Natural killer cell (primary cell): ENCODE data around the gene PPP3R2. TPM values are rescaled to one million over a fixed set of nuclear protein-coding genes. Genes with fewer than 3 reads are reported as not detected.

ENCODE experiments used
- ATAC-seq, 3 donors: fragments of 150-1000 bp in 2 of 3; fragments of 200-7000 bp in 1 of 3; cut with Tn5 transposase; 1 replicate in 1 of 3; 2 replicates in 2 of 3; pipeline ENCODE4 v1.10.0; 2021; ENCODE audit warnings: mild to moderate bottlenecking in 2 of 3, moderate library complexity in 2 of 3
- DNase-seq, 2 donors: peaks; one replicate each; pipeline versions ENCODE4 v3.0.0 to v3.0.0-alpha.2; 2013 to 2021; ENCODE audit warnings: mixed read lengths in 1 of 2
- H3K27ac ChIP-seq: one replicate; pipeline ENCODE4 v1.5.1; 2013; ENCODE audit warnings: mild to moderate bottlenecking, low read length
- H3K27me3 ChIP-seq: one replicate; pipeline ENCODE4 v1.6.1; 2013; ENCODE audit warnings: low read length; ENCODE audit not compliant: control insufficient read depth, insufficient read depth
- H3K36me3 ChIP-seq: one replicate; pipeline ENCODE4 v1.6.1; 2013; ENCODE audit warnings: low read length; ENCODE audit not compliant: control insufficient read depth, insufficient read depth
- H3K4me1 ChIP-seq: one replicate; pipeline ENCODE4 v1.6.1; 2013; ENCODE audit warnings: low read length; ENCODE audit not compliant: control insufficient read depth, insufficient read depth
- H3K4me3 ChIP-seq: one replicate; pipeline ENCODE4 v1.5.1; 2013; ENCODE audit warnings: low read length
- H3K9me3 ChIP-seq: one replicate; pipeline ENCODE4 v1.6.1; 2013; ENCODE audit warnings: low read length; ENCODE audit not compliant: control insufficient read depth, insufficient read depth
- H3K27ac Mint-ChIP-seq, 2 donors: one replicate each; pipeline ENCODE4 v1.8.0; 2022; ENCODE audit warnings: mild to moderate bottlenecking in 2 of 2, mixed read lengths in 2 of 2, moderate library complexity in 1 of 2
- H3K27me3 Mint-ChIP-seq, 2 donors: one replicate each; pipeline ENCODE4 v1.8.0; 2022; ENCODE audit warnings: low read depth in 2 of 2, mixed read lengths in 2 of 2
- H3K36me3 Mint-ChIP-seq: one replicate; pipeline ENCODE4 v1.8.0; 2022; ENCODE audit warnings: mixed read lengths
- H3K4me1 Mint-ChIP-seq, 2 donors: one replicate each; pipeline ENCODE4 v1.8.0; 2022; ENCODE audit warnings: mixed read lengths in 2 of 2
- H3K4me3 Mint-ChIP-seq: one replicate; pipeline ENCODE4 v1.8.0; 2022; ENCODE audit warnings: mild to moderate bottlenecking, moderate library complexity, mixed read lengths
- H3K9me3 Mint-ChIP-seq, 2 donors: one replicate each; pipeline ENCODE4 v1.8.0; 2022; ENCODE audit warnings: mixed read lengths in 2 of 2
- CTCF ChIP-seq: fragments of 200-600 bp; IDR thresholded peaks from one replicate; pipeline ENCODE4 v1.8.0; 2022; ENCODE audit warnings: antibody characterized with exemption
- WGBS: methylation state at CpG from one replicate; pipeline ENCODE4 v1.1.7; 2013; ENCODE audit warnings: missing lambda C conversion rate; ENCODE audit not compliant: insufficient coverage; 5-methylcytosine and 5-hydroxymethylcytosine counted together
- intact Hi-C: fragments of 100-400 bp; cut with micrococcal nuclease; formaldehyde crosslinking; loops from one replicate; pipeline ENCODE4 v1.14.2; 2022
- total RNA-seq, 4 donors: library from RNA; stranded (reverse); fragments of 120-200 nt in 1 of 4; gene quantifications; one replicate each; pipeline versions ENCODE4 v1.2.3 to v1.2.4, GENCODE V29; 2013 to 2022

The PPP3R2 gene
- total RNA-seq, 3 donors from 2014 or later (not counting 1 experiment from before 2014, with no cell fraction given): not detected

DNA sequence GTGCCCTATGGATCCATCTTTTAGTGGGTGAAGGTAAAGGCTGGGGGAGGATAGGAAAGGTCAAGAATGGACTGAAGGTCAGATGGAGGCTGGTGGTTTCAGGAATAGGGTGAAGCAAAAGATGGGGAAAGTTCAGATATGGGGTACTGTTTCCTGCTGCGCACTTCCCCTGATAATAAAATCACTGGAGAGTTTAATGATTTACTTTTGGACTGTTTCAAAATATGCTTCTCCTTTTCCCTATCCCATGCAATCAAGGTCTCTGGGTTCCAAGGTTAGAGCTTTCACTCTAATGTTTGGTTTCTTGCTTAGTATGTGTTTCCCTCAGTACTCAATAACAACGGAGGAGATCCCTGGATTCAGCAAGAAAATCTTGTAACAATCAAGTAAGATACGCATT is 10.8 kb upstream of the PPP3R2 start:
- Mint-ChIP-seq H3K36me3 (no peaks in the 10 kb centered on the region), H3K4me1 (peaks cover 0 to 5% of the 10 kb centered on the region in 2 donors), H3K4me3 (no peak overlapping the region), H3K27ac (no peak overlapping the region), H3K27me3 (peaks cover 5 to 10% of the 10 kb centered on the region in 2 donors), H3K9me3 (no peaks in the 10 kb centered on the region)
- Histone ChIP-seq H3K36me3 (no peaks in the 10 kb centered on the region), H3K4me1 (no peaks in the 10 kb centered on the region), H3K9me3 (no peaks in the 10 kb centered on the region), H3K4me3 (no peak overlapping the region), H3K27me3 (no peaks in the 10 kb centered on the region), H3K27ac (no peak overlapping the region)
- intact Hi-C loops: no loop called here
- DNase-seq (no peak), ATAC-seq (no peak)
- no peak for TF ChIP-seq CTCF
- WGBS: 100% methylated on average over 1 of the region's 3 CpGs

DNA sequence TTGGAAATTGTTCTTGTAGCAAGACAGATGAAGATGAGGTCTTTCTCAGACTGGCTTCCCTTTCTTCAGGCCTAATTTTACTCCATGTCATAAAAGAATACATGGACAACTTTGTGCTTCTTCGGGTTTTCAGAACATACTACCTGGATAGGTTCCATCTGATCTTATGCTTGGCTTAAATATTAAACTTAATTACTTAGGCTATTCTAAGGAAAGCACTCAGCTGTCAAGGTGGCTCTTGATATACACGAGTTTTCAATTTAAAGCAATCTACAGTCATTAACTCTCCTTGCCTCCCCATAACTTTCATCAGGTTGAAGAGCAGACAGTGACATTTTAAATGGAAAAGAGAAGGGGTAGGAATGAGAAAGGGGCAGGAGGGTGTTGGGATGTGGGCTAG is 9.5 kb upstream of the PPP3R2 start:
- no peaks in the 10 kb centered on the region for H3K36me3 Mint-ChIP-seq
- no peak for TF ChIP-seq CTCF
- H3K4me3 Mint-ChIP-seq: no peak overlapping the region
- 83% methylated on average over 2 of the region's 2 CpGs for WGBS
- ATAC-seq (no peak), DNase-seq (no peak)
- H3K27ac Mint-ChIP-seq: no peak overlapping the region
- H3K4me3 ChIP-seq: no peak overlapping the region
- intact Hi-C loops: no loop called here
- no peaks in the 10 kb centered on the region for H3K36me3 ChIP-seq
- peaks cover 0 to 5% of the 10 kb centered on the region in 2 donors for H3K4me1 Mint-ChIP-seq
- no peaks in the 10 kb centered on the region for H3K27me3 ChIP-seq
- no peaks in the 10 kb centered on the region for H3K9me3 ChIP-seq
- H3K27ac ChIP-seq: no peak overlapping the region
- H3K27me3 Mint-ChIP-seq: peaks cover 8 to 17% of the 10 kb centered on the region in 2 donors
- H3K4me1 ChIP-seq: no peaks in the 10 kb centered on the region
- no peaks in the 10 kb centered on the region for H3K9me3 Mint-ChIP-seq

GRCh38 chr9:101601904-101602765 is 7.4 kb upstream of the PPP3R2 start:
- H3K27me3 Mint-ChIP-seq: peaks cover 8 to 17% of the 10 kb centered on the region in 2 donors
- DNase-seq (peak in 1 of 2 donors; percentile 59), ATAC-seq (peak in 1 of 3 donors; percentile 41)
- no peak overlapping the region for H3K4me3 ChIP-seq
- H3K9me3 ChIP-seq: no peaks in the 10 kb centered on the region
- H3K27ac ChIP-seq: no peak overlapping the region
- H3K4me1 Mint-ChIP-seq: peaks cover 0 to 5% of the 10 kb centered on the region in 2 donors
- no peaks in the 10 kb centered on the region for H3K9me3 Mint-ChIP-seq
- H3K36me3 ChIP-seq: no peaks in the 10 kb centered on the region
- H3K4me3 Mint-ChIP-seq: no peak overlapping the region
- H3K36me3 Mint-ChIP-seq: no peaks in the 10 kb centered on the region
- no peak overlapping the region for H3K27ac Mint-ChIP-seq
- no peaks in the 10 kb centered on the region for H3K27me3 ChIP-seq
- no peaks in the 10 kb centered on the region for H3K4me1 ChIP-seq
- TF ChIP-seq CTCF: peak; percentile 44
- intact Hi-C loops: no loop called here
- WGBS: 65% methylated on average over 5 of the region's 11 CpGs
